Stimulated activated CD4-positive, alpha-beta T cell treated with anti-CD3 and anti-CD28 coated beads, Interleukin-4, amount 100 ng/mL, for 48 hours (primary cell): Measurements from ENCODE around the gene MED29.

Experiments
- DNase-seq, 2 donors: peaks; one replicate each; pipeline ENCODE4 v3.0.0-alpha.2; 2020; ENCODE audit warnings: low read depth in 2 of 2

MED29 gene, protein sequence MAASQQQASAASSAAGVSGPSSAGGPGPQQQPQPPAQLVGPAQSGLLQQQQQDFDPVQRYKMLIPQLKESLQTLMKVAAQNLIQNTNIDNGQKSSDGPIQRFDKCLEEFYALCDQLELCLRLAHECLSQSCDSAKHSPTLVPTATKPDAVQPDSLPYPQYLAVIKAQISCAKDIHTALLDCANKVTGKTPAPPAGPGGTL

DNA sequence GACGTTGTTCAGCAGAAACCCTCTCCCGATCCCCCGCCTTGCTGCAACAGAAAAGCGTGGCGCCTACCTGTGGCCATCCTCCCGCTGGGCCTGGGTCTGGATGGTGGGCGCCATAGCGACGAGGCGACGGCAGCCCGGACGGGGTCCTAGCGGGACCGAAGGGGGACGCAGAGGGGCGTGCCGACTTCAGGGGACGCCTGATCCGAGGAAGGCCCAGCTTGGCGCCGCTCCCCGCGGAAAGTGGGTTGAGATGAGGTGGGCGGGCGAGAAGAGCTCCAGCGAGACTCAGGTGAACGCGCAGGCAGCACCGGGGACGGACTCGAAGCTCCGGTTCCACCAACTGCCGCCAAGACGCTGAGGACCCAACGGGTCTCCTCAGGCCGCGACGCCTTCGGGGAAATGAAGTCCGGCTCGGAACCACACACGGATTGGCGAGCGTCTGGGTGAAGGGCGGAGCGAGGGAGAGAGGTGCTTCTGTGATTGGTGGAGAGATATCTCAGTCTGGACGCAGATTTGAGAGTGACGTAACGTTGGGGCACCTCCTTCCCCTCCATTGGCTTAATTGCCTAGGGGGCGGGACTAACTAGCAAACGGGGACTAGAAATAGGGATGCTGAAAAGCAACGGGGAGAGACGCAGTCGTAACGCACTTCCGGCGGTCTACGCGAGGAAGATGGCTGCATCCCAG is at the start of gene MED29, which contains the start of gene PAF1:
Gene MED29, plus strand, starts transcription at position 628 of the 687 bp plus-strand sequence. Its CDS starts 45 bp downstream, at position 673.
Gene PAF1, minus strand, starts transcription at position 356 of the 687 bp plus-strand sequence. Its CDS starts 242 bp downstream, at position 114.
- peak; percentile 86 to 95 for DNase-seq

DNA sequence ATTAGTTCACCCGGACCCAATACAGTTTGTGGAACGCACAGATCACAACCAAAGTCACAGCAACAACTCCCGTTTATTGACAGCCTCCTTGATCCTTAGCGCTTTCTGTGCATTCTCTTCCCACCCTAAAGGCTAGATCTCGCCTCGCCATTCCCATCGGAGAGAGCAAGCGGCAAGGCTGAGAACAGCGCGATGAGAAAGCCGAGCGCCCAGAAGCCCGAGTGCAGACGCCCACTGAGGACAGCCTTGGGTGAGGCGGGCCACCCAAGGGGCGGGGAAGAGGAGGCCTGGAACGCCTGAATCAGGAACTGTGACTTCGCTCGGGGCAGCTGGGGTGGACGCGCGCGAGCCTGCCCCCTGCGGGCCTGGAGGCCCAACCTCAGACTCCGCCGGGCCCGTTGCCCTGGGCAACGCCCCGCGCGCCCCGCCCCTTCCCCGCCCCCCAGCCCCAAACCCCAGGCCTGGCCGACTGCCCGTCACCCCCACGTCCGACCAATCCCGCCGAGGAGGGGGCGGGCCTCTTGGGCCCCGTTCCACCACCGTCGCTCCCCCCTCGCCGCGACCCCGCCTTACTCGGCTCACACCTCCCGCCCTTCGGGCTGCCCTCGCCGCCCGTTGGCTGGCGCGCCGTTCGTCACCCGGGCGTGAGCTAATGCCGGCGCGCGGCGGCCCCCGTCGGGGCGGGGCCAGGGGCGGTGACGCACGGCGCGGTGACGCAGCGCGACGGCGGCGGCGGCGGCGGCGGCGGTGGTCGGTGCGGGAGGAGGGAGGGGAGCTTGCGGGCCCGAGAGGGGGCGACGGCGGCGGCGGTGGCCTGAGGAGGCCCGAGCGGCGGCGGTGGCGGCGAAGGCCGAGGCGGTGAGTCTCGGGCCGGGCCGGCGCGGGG is 49.2 kb upstream of the MED29 start, which contains the start of gene SAMD4B:
Gene SAMD4B, plus strand, starts transcription at position 703 of the 886 bp plus-strand sequence. CDS start 14,473 bp downstream, outside the sequence.
- DNase-seq = peak; percentile 98 to 99

DNA sequence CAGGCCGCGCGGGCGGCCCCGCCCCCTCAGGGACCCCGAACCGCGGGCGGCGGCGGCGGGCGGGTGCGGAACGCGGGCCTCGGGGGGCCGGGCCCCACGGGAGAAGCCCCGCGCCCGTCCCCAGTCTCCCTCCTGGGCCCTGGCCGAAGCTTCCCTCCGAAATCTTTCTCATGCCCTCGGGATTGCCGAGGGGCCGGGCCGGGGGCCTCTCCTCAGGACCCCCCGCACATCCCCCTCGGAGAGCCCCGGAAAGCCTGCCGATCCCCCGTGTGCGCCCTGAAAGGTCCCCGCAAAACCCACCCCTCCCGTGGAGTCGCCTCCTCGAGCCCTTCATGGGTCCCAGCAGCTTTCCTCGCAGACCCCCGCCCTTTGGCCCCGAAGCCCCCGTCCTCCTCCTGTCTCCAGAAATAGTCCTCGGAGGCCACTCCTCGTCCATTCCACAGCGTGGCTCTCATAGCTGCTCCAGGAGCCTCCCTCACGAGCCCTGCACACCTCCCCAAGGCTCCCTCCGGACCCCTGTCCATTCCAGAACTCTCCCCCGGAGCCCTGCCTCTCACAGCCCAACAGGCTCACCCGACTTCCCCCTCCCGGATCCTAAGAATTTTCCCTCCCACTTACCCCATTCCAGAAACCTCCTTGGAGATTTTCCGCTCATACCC is 48.4 kb upstream of the MED29 start:
- DNase-seq = no peak

DNA sequence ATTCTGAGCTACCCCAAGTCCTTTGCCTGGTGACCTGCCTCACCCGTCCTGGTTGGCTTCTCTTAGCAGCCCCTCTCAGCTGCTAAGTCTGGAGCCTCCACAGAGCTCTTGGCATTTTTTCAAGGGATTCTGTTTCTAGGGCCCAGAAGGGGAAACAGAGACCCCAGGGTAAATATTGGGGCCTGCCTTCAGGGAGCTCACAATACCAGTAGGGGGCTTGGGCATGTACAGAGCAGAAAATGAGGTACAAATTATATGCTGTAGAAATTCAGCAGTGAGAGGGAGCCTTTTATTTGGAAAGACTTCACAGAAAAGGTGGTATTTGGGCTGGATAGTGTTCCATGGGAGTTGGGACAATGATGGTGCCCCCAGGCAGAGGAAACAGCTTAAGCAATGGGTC is 45.2 kb upstream of the MED29 start:
- DNase-seq = no peak

DNA sequence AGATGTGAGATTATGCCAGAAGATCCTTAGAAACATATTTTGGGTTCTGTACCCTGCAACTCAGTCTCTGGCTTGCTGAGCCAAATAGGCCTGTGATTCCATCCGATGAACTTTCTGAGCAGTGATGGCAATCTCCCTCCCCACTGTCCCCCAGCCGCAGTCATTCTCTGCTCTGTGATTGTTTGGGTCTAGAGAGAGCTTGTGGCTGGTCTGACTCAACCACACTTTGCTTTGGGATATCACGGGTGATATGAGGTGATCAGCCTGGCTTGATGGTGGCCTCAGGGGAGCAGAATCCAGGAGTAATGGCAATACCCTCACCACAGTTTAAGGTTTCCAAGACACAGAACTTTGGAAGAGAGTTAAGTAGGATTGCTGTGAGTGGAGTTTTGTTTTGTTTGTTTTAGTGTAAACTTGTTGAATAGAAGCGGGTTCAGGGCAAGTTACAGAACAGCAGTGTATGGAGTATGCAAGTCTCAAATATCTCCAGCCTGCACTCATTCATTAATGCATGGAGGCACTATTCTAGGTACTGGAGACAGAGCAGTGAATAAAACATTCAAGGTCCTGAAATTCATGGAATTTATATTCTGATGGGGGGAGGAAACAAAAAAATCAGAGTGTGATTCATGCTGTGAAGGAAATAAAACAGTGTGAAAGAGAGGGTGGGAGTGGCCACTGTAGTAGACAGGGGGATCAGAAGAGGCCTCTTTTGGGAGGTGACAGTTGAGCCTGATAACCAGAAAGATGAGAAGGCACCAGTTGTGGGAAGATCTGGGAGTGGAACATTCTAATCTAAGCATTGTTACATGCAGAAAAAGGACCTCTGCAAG is 43.6 kb upstream of the MED29 start:
- no peak for DNase-seq

DNA sequence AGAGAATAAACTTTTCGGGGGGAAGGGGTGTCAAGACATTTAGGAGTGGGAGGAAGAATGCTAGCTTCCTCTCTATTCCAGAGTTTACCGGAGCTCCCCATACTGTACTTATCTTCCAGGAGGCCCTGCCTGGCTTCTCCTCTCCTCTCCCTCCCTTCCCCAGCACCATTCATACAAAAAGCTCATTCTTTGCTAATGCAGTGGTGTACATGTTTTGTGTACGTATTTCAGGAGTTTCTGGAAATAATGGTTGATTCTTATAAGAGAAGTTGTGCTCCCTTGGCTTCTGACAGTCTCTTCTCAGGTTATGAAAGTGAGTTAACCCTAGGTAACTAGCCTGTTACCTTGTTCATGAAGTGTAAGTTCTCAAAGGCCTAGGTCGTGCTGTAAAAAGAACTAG is 41.9 kb upstream of the MED29 start:
- DNase-seq = no peak

DNA sequence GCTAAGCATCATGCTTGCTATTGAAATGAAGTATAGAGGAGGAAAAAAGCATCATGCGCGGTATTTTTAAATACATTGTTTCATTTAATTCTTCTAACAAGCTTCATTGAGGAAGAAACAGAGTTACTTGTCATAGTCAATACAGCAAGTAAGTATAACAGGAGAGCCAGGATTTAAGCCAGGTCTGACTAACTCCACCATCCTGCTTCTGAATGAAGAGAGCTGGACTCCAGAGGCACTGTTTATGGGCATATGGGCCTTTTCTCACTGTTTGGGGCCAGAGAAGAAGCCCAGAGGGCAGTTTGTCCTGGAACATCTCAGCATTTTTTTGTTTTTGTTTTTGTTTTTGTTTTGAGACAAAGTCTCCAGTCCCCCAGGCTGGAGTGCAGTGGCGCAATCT is 41.0 kb upstream of the MED29 start:
- DNase-seq = no peak

DNA sequence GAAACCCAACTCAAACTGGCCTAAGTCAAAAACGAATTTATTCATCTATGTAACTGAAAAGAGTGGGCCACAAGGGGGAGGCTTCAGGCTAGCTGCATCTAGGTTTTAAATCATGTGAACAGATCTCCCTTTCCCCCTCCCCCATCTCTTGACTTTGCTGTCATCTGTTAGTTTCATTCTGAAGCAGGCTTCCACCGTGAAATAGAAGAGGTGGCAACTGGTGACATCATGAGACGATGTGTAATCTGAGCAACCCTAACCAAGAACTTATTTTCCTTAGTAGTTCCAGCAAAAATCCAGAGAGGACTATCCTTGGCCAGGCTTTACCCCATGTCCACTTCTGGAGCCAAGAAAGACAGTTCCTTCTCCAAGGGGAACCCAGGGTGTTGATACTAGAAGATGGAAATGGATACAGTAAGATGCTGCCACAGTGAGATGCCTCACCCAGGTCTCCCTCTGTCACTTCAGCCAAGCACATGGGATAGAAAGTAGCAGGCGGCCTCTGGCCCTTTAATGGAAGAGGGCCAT is 39.6 kb upstream of the MED29 start:
- peak in 1 of 2 donors; percentile 61 for DNase-seq

DNA sequence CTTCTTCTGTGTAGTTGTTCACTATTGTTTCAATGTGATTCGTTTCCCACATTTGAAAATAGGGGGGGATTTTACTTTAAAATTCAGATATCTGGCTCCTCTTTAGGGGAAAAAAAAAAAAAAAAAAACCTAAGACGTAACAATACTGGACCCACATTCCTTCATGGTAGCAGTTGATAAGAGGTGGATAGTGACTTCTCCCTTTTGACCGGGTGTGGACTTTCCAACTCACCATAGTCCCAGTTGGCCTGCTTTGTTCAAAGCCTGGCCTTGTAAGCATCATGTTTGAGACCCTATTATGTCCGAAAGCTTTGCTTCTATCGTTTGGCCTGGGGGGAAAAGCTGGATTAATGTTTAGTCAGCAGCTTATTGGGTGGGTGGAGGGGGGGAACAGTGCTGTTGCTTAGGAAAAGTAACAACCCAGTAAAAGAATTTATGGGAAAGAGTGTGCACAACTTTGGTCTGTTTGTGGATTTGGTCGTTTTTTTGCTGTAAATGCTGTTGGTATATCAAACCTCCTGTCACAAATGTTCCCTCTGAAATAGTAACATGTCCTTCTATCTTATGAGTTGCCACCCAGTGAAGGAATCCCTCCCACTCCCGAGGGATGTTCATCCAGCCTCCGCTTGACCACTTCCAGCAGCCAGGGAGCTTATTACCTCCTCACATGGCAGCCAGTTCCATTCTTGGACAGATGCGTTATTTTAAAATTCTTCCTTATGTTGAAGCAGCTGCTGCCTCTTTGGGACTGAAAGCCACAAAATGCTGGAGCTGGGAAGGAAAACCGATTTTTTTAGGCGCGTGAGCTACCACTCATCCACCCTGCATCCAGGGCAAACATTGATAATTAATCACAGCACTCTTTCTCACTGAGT is 38.6 kb upstream of the MED29 start:
- DNase-seq = no peak

DNA sequence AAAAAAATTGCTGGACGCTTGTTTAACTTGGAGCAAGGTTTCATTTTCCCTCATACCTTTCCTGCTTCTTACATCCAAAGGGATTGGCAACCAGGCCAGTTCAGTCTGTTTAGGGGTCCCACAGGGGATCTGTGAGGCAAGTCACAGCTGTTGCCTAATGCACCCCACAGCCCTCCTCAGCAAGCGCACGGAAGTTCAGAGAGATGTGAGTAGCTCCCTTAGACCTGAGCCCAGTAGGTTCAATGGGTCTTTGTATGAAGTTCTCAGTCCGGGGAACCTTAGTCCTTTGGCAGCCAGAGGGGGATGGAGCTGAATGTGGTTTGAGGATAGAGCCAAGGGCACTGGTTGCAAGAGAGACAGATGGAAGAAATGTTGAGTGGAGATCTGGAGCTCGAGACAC is 35.9 kb upstream of the MED29 start:
- DNase-seq = no peak

DNA sequence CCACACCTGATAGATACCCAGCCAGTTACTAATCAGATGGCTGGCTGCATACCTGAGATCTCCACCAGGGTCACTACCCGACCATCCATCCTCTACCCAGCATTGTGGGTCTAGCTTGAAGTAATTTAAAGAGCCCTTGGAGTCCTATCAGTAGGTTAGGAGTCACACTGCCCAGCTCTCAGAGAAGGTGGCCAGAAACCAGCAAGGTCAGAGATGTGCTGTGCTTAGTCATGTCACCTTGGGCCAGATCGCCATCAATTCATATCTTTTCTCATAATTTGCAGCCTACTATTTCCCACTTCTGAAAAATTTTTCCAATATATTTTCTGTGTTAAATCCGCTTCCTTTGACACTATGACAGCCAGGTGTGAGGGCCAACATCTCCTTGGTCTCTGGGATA is 35.1 kb upstream of the MED29 start:
- no peak for DNase-seq

DNA sequence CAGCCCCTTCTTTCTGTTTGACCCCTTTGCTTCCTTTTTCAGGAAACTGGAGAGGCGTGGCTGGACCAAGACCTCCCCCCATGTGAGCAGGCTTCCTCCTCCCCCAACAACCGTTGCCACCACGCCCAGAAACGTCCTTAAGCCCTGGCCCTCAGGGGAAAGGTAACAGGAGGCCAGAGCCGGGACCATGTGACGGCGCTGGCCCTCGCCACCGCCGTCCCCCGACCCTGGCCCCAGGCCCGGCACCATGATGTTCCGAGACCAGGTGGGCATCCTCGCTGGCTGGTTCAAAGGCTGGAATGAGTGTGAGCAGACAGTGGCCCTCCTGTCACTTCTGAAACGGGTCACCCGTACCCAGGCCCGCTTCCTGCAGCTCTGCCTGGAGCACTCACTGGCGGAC is 34.5 kb upstream of the MED29 start:
- no peak for DNase-seq

DNA sequence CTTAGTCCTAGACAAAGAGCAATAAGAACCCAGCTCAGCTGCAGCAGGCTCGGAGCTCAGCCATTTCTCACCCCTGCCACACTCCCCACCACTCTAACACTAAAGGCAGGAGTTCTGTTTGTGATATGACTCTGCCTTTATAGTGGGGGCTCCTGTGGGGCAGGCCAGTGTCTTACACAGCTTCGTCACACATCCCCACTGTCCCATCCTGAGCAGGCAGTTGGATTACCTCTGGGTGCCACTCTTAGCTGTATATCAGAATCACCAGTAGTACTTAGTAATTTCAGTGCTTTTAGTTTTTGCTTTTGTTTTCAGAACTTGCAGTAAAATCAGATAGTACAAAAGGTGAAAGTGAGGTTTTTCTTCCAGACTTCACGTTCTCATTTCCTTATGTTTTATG is 32.2 kb upstream of the MED29 start:
- DNase-seq = no peak

DNA sequence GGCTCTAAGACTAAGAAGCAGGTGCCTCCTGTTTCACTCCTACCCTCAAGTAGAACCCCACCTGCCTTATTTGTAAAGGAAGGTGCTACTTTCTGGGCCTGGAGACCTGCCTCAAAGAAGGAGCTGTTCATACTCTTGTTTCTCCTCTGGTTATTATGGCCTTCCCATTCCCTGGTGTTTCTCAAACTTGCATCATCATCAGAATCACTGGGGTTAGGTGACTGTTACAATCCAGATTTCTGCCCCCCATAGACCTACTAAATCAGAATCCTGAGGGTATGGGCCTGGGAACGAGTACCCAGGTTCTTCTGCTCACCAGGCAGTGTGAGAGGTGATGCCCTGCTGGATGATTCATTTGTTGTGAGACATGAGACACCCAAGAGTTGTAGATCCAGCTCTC is 30.6 kb upstream of the MED29 start:
- no peak for DNase-seq

DNA sequence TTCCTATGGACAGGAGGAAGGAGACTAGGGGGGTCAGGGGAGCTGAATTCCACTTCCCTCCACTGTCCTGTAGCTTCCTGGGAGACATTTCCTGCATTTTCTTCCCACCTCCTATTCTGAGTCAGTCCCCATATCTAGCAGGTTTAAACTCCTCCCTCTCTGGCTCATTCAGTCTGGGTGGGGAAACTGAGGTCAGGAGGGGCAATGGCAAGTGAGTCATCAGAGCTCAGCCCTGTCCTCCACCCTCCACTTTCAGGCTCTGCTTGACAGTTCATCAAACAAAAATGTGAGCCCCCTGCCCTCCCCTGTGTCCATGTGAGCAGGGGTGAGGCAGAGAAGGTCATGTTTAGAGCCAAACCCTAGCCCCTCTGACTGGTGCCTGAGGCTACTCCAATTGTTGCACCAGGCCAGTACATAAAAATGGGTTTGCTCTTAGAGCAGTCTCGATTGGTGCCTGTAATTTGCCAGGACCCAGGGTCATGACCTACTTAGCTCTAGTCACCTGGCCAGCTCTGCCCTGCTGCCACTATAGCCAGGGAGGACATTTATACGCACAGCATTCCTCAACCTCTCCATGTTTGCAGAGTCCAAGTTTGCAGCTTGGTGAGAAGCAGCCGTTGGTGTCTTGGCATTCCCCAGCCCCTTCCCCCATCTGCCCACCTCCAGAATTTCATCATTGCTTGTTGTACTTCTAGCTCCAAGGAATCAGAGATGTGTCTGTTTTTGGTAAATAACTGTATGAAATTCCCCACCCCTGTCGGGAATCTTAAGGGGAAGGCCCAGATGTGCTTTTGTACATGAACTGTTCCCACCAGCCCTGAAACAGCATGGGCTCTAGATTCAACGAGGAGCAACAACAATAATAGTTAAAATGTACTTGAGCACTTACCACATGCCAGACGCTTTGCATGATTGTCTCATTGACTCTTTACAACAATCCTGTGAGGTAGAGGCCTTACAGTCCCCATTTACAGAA is 28.2 kb upstream of the MED29 start:
- DNase-seq = no peak

DNA sequence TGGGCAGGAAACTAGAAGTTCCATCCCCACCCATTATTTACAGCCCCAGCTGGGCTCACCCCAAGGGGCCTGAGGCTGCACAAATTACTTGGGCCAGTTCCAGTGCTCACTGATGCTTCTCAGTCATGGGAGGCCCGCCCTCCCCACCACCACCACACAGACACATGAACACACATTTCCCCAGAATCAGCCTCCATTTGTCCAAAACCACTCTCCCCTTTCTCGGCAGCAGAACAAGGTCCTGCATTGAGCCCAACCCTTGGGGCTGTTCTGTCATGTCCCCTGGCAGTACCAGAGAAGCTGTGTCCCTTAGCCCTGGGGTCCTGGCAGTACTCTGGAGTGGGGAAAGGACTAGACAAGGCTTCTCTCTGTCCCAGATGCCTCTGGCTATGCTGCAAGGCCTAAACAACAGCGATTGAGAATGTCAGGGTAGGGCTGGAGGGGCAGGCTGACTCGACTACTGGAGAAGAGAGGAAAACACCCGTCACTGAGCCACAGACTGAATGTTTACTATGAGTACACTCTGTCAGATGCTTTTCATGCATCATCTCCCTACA is 27.2 kb upstream of the MED29 start:
- DNase-seq = no peak

DNA sequence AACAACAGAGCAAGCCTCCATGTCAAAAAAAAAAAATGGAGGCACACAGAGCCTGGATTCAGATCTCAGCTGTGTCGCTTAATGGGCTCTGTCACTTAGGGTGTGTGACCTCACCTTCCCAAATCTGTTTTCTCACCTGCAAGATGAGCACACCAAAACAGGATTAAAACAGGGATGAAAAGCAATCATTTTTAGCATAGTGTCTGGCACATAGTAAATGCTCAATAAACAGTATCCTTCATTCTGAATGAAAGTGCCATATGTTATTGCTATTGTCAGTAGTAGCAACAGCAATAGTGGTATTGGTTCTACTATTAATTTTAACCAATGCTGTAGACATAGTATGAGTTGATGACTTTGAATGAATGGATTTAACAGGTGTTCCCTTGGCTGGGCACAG is 25.6 kb upstream of the MED29 start:
- DNase-seq = no peak

DNA sequence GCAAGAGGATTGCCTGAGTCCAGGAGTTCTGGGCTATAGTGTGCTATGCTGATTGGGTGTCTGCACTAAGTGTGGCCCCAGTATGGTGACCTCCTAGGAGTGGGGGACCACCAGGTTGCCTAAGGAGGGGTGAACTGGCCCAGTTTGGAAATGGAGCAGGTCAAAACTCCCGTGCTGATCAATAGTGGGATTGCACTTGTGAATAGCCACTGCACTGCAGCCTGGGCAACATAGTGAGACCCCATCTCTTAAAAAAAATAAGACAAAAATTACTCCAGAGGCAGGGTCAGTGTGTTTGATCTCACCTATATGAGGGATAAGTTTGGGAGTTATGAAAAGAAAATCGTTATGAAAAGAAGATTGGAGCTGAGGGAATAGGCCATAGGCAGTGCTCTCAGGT is 22.0 kb upstream of the MED29 start:
- no peak for DNase-seq
